Caco-2 (cell line): ENCODE data around the gene SPC25. TPM values are rescaled to one million over a fixed set of nuclear protein-coding genes. Genes with fewer than 3 reads are reported as not detected.

Experiments used
- BruUV-seq: library from RNA; stranded (reverse); fragments of 400-500 nt; replicated peaks from 2 replicates; lab custom pipeline; 2021; lab: Mats Ljungman, UMichigan
- CTCF ChIA-PET: fragments of 300-600 bp; sonication (Branson Sonifier 250); formaldehyde crosslinking; loops from one replicate; lab custom pipeline; 2022; ENCODE audit warnings: antibody characterized with exemption; lab: Charles Lee
- POLR2A ChIA-PET: fragments of 300-600 bp; sonication (Branson Sonifier 250); formaldehyde crosslinking; loops from one replicate; lab custom pipeline; 2022; ENCODE audit warnings: antibody characterized with exemption; lab: Charles Lee
- DNase-seq, 2 experiments: peaks; one replicate each; pipeline versions ENCODE4 v3.0.0 to v3.0.0-alpha.2; 2020 to 2022
- H3K27me3 ChIP-seq: replicated peaks from 2 replicates; pipeline ENCODE4 v1.6.0; 2011; ENCODE audit warnings: low read length; ENCODE audit not compliant: control insufficient read depth, insufficient read depth
- H3K36me3 ChIP-seq: 2 replicates; pipeline ENCODE4 v1.5.1; 2011; ENCODE audit warnings: low read length; ENCODE audit not compliant: control insufficient read depth, insufficient read depth
- H3K4me1 ChIP-seq: fragments of 250-450 bp; sonication (Bioruptor Pico); 2 replicates; pipeline ENCODE4 v1.5.1; 2020; ENCODE audit warnings: mild to moderate bottlenecking
- H3K4me3 ChIP-seq: 2 replicates; pipeline ENCODE4 v1.5.1; 2011; ENCODE audit warnings: low read depth, mild to moderate bottlenecking, control low read depth, low read length
- H3K9me3 ChIP-seq: fragments of 250-450 bp; sonication (Bioruptor Pico); 2 replicates; pipeline ENCODE4 v1.5.1; 2020; ENCODE audit warnings: mild to moderate bottlenecking, moderate library complexity
- H3K27ac Mint-ChIP-seq: one replicate; pipeline ENCODE4 v1.8.0; 2022; ENCODE audit warnings: mixed read lengths; ENCODE audit not compliant: unreplicated experiment
- H3K27me3 Mint-ChIP-seq: one replicate; pipeline ENCODE4 v1.8.0; 2022; ENCODE audit warnings: mixed read lengths; ENCODE audit not compliant: insufficient read depth, unreplicated experiment
- H3K36me3 Mint-ChIP-seq: one replicate; pipeline ENCODE4 v1.8.0; 2022; ENCODE audit warnings: mild to moderate bottlenecking, mixed read lengths; ENCODE audit not compliant: insufficient read depth, unreplicated experiment
- H3K4me1 Mint-ChIP-seq: one replicate; pipeline ENCODE4 v1.8.0; 2022; ENCODE audit warnings: low read depth, mixed read lengths; ENCODE audit not compliant: unreplicated experiment
- H3K4me3 Mint-ChIP-seq: one replicate; pipeline ENCODE4 v1.8.0; 2022; ENCODE audit warnings: mild to moderate bottlenecking, moderate library complexity, mixed read lengths; ENCODE audit not compliant: unreplicated experiment
- H3K9me3 Mint-ChIP-seq: one replicate; pipeline ENCODE4 v1.8.0; 2022; ENCODE audit warnings: mixed read lengths; ENCODE audit not compliant: unreplicated experiment
- intact Hi-C: fragments of 100-400 bp; cut with micrococcal nuclease; formaldehyde crosslinking; loops from one replicate; pipeline ENCODE4 v1.10.0; 2022; ENCODE audit not compliant: unreplicated experiment
- total RNA-seq: library from RNA; stranded (reverse); gene quantifications from 2 replicates; pipeline ENCODE4 v1.2.3, GENCODE V29; 2022
- TF ChIP-seq, protein P1 (sequence below), 2 experiments: fragments of 200-600 bp in 1 of 2; IDR thresholded peaks; 1 replicate in 1 of 2; 2 replicates in 1 of 2; pipeline versions ENCODE4 v1.5.1 to v1.8.0; 2011 to 2022; ENCODE audit warnings: antibody characterized with exemption in 1 of 2, control low read depth in 1 of 2, inconsistent platforms in 1 of 2, low read depth in 1 of 2, low read length in 1 of 2, mild to moderate bottlenecking in 1 of 2, moderate library complexity in 1 of 2; ENCODE audit not compliant: insufficient read depth in 1 of 2, severe bottlenecking in 1 of 2, unreplicated experiment in 1 of 2

The SPC25 gene
- total RNA-seq, 1 experiment from 2014 or later = 32.6 TPM

GRCh38 chr2:168897449-168897848, 7.2 kb upstream of the SPC25 start:
- Mint-ChIP-seq H3K4me3 (no peak overlapping the region), H3K27me3 (peaks cover 18% of the 10 kb centered on the region), H3K4me1 (no peaks in the 10 kb centered on the region), H3K9me3 (no peaks in the 10 kb centered on the region), H3K27ac (no peak overlapping the region), H3K36me3 (no peaks in the 10 kb centered on the region)
- TF ChIP-seq, protein P1, sequence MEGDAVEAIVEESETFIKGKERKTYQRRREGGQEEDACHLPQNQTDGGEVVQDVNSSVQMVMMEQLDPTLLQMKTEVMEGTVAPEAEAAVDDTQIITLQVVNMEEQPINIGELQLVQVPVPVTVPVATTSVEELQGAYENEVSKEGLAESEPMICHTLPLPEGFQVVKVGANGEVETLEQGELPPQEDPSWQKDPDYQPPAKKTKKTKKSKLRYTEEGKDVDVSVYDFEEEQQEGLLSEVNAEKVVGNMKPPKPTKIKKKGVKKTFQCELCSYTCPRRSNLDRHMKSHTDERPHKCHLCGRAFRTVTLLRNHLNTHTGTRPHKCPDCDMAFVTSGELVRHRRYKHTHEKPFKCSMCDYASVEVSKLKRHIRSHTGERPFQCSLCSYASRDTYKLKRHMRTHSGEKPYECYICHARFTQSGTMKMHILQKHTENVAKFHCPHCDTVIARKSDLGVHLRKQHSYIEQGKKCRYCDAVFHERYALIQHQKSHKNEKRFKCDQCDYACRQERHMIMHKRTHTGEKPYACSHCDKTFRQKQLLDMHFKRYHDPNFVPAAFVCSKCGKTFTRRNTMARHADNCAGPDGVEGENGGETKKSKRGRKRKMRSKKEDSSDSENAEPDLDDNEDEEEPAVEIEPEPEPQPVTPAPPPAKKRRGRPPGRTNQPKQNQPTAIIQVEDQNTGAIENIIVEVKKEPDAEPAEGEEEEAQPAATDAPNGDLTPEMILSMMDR (IDR thresholded peaks at IDR 0.05; ENCODE audit: insufficient read depth in 1 of 2, low read depth in 1 of 2, low read length in 1 of 2, severe bottlenecking in 1 of 2, unreplicated experiment in 1 of 2) = no peak
- Histone ChIP-seq H3K9me3 (no peaks in the 10 kb centered on the region), H3K4me1 (no peaks in the 10 kb centered on the region), H3K36me3 (no peaks in the 10 kb centered on the region), H3K27me3 (no peaks in the 10 kb centered on the region; the same call in 1 of the 2 replicates), H3K4me3 (no peak overlapping the region)
- intact Hi-C loops = no loop called here
- CTCF ChIA-PET = no interaction called here
- no peak for DNase-seq
- no TSS peak for BruUV-seq
- POLR2A ChIA-PET = no interaction called here

GRCh38 chr2:168896783-168897182, 6.6 kb upstream of the SPC25 start:
- POLR2A ChIA-PET = no interaction called here
- Mint-ChIP-seq H3K27ac (no peak overlapping the region), H3K27me3 (peaks cover 21% of the 10 kb centered on the region), H3K4me1 (no peaks in the 10 kb centered on the region), H3K36me3 (no peaks in the 10 kb centered on the region), H3K4me3 (no peak overlapping the region), H3K9me3 (no peaks in the 10 kb centered on the region)
- intact Hi-C loops = no loop called here
- no peak for DNase-seq
- BruUV-seq = no TSS peak
- CTCF ChIA-PET = no interaction called here
- TF ChIP-seq, protein P1 (IDR thresholded peaks at IDR 0.05; ENCODE audit: insufficient read depth in 1 of 2, low read depth in 1 of 2, low read length in 1 of 2, severe bottlenecking in 1 of 2, unreplicated experiment in 1 of 2) = no peak
- H3K9me3 ChIP-seq = no peaks in the 10 kb centered on the region
- H3K36me3 ChIP-seq = no peaks in the 10 kb centered on the region
- H3K4me3 ChIP-seq = no peak overlapping the region
- H3K27me3 ChIP-seq = no peaks in the 10 kb centered on the region; the same call in 1 of the 2 replicates
- no peaks in the 10 kb centered on the region for H3K4me1 ChIP-seq

DNA sequence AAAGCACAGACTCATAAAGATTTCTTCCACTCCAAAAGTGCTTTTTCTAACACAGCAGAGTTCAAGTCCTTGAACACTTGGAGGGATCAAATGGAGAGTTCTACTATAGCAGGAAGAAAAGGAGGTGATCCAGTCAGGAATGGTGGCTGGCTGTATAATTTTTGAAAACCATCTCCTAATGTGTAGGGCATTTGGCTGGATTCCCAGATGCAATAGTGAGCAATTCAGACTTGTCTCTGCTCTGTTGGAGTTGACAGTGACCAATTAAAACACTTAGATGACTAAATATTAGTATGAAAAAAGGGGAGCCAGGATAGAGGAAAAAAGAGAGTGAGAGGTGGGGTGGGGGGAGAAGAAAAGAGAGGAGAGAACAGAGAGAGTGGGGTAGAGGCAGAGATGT, 5.5 kb upstream of the SPC25 start:
- no TSS peak for BruUV-seq
- Histone ChIP-seq H3K27me3 (no peaks in the 10 kb centered on the region; the same call in 1 of the 2 replicates), H3K9me3 (no peaks in the 10 kb centered on the region), H3K36me3 (no peaks in the 10 kb centered on the region), H3K4me1 (no peaks in the 10 kb centered on the region; the same call in 1 of the 2 replicates), H3K4me3 (no peak overlapping the region)
- Mint-ChIP-seq H3K9me3 (no peaks in the 10 kb centered on the region), H3K4me1 (no peaks in the 10 kb centered on the region), H3K4me3 (no peak overlapping the region), H3K36me3 (no peaks in the 10 kb centered on the region), H3K27ac (no peak overlapping the region), H3K27me3 (peaks cover 21% of the 10 kb centered on the region)
- TF ChIP-seq, protein P1 (IDR thresholded peaks at IDR 0.05; ENCODE audit: insufficient read depth in 1 of 2, low read depth in 1 of 2, low read length in 1 of 2, severe bottlenecking in 1 of 2, unreplicated experiment in 1 of 2) = no peak
- POLR2A ChIA-PET = no interaction called here
- no peak for DNase-seq
- CTCF ChIA-PET = no interaction called here
- intact Hi-C loops = no loop called here
